ENCODE results near the gene RYR1.

DNA sequence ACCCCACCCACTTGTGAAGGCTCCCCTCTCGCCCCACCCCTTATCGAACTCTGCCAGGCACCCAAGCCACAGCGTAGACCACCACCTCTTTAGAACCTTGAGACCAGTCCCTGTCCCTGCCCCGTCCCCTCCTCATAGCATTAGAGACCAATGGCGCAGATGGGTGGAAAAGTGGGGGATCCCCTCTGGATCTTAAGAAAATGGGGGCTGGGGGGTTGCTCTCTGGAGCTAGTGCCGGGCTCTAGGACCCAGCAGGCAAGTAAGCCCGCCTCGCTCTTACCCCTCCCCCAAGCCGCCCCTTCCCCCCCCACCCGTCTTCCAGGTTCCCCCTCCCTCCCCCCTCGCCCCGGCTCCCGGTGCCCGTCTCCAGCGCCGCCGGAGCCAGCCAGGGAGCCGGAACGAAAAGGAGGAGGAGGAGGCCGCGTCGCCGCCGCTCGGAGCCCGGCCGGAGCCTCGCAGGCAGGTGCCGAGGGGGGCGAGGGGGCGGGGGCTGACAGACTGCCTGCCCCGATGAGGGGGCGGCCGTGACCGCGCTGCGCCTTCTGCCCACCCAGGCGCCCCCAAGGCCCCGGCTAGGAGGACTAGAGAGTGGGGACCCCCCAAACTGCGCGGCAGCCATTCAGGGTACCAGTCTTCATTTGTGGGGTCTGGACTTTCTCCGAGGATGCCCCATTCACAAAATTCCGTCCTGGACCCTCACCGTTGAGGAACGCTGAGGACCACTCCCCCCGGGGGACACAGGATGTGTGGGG lies 45.0 kb upstream of the RYR1 start, which contains the start of gene SPRED3:
- TF ChIP-seq EZH2phosphoT487 (IDR thresholded peaks at IDR 0.05; ENCODE audit: insufficient read depth, low read depth) (no peak), EZH2 (IDR thresholded peaks at IDR 0.05; ENCODE audit: insufficient read depth, poor library complexity, severe bottlenecking) (no peak)

All from GM23248 (cell line).